ENCODE measurements around the gene HP. TPM values are rescaled to one million over a fixed set of nuclear protein-coding genes. Genes with fewer than 3 reads are reported as not detected.

Gene HP
- total and polyA plus RNA-seq, 2 of the 4 experiments (the other 2 are of a cell fraction): not detected

- Histone ChIP-seq H3K27me3 (ENCODE audit: control insufficient read depth, insufficient read depth, low read length) (no peaks in the 10 kb centered on the region), H3K4ac (ENCODE audit: low read depth, low read length) (no peak overlapping the region), H3K14ac (replicated peaks; ENCODE audit: low read depth, low read length) (no peak overlapping the region), H3K27ac (ENCODE audit: insufficient read depth, low read length) (no peak overlapping the region), H3K18ac (ENCODE audit: low read depth, low read length) (no peak overlapping the region), H2BK5ac (ENCODE audit: low read depth, low read length, poor library complexity, severe bottlenecking) (no peak overlapping the region), H2AFZ (replicated peaks; ENCODE audit: low read length, poor library complexity) (peak overlapping the region; percentile 15), H4K20me1 (ENCODE audit: insufficient read depth, low read length) (no peaks in the 10 kb centered on the region), H3K9me3 (ENCODE audit: control insufficient read depth, insufficient read depth, low read length) (no peaks in the 10 kb centered on the region), H3K9me1 (ENCODE audit: insufficient read depth, low read length) (peaks cover 3% of the 10 kb centered on the region; the same call in 1 of the 2 replicates), H3K79me1 (ENCODE audit: low read depth in 1 of 2, low read length in 2 of 2) (no peaks in the 10 kb centered on the region), H3K36me3 (ENCODE audit: control insufficient read depth, insufficient read depth, low read length) (no peaks in the 10 kb centered on the region), H4K5ac (ENCODE audit: low read depth, low read length) (no peak overlapping the region), H3K9ac (ENCODE audit: low read depth, low read length) (no peak overlapping the region), H3K56ac (ENCODE audit: extremely low read depth, insufficient read depth, low read length) (no peak overlapping the region), H3K4me2 (ENCODE audit: low read depth, low read length) (no peak overlapping the region), H3K4me3 (ENCODE audit: insufficient read depth, low read depth, low read length) (no peak overlapping the region), H4K91ac (ENCODE audit: insufficient read depth, low read depth, low read length) (no peak overlapping the region), H2BK20ac (ENCODE audit: low read depth, low read length) (no peak overlapping the region), H3K23ac (ENCODE audit: low read depth, low read length) (no peak overlapping the region), H2BK15ac (ENCODE audit: low read depth, low read length) (no peak overlapping the region), H4K8ac (ENCODE audit: low read depth in 2 of 2, low read length in 2 of 2) (no peak overlapping the region), H3K4me1 (ENCODE audit: control insufficient read depth, insufficient read depth, low read length) (no peaks in the 10 kb centered on the region), H2AK5ac (ENCODE audit: low read depth, low read length) (no peak overlapping the region), H2AK9ac (replicated peaks; ENCODE audit: low read depth, low read length, poor library complexity) (no peak overlapping the region), H2BK120ac (ENCODE audit: low read depth, low read length) (no peak overlapping the region)
- no TSS peak for BruUV-seq (replicated peaks)
- in situ Hi-C loops (cut with MboI; ENCODE audit: low sequenced_read_pairs): no loop called here
- intact Hi-C loops (cut with micrococcal nuclease): loop anchor here (1.0 kb wide), 1 partner anchor 10 kb away; no protein-coding TSS in a partner anchor
- ATAC-seq (ENCODE audit: low read depth) (peak; percentile 47), DNase-seq (no peak)
- ChIA-PET POLR2A (ENCODE audit: unreplicated experiment) (no interaction called here), CTCF (interaction anchor here (0.7 to 1.9 kb wide), 3 partner anchors 10 to 111 kb away, joined by 3 to 8 read pairs (median 8); partner anchors contain the start of gene HPR)
- dilution Hi-C loops (cut with HindIII; ENCODE audit: low sequenced_read_pairs, unreplicated experiment): no loop called here
- 54% methylated on average over 10 of the region's 12 CpGs; no CpG with 5 or more reads in 1 of the 2 experiments for WGBS, 2 experiments (ENCODE audit: extremely low coverage in 2 of 2, insufficient read length in 1 of 2)
- TF ChIP-seq RFX5 (IDR thresholded peaks at IDR 0.05; ENCODE audit: low read depth, low read length) (no peak), CTCF (conservative IDR thresholded peaks at IDR 0.05; ENCODE audit: low read depth, low read length) (no peak), MXI1 (IDR thresholded peaks at IDR 0.05; ENCODE audit: borderline replicate concordance, low read depth, low read length) (no peak), BHLHE40 (IDR thresholded peaks at IDR 0.05; ENCODE audit: low read depth, low read length) (no peak), MAZ (IDR thresholded peaks at IDR 0.05; ENCODE audit: borderline replicate concordance, low read depth, low read length) (no peak), ELK1 (IDR thresholded peaks at IDR 0.05; ENCODE audit: borderline replicate concordance, low read depth, low read length) (no peak), POLR2A (IDR thresholded peaks at IDR 0.05; ENCODE audit: low read depth, low read length) (no peak), MAFK (IDR thresholded peaks at IDR 0.05; ENCODE audit: low read depth, low read length) (no peak), CHD1 (IDR thresholded peaks at IDR 0.05; ENCODE audit: low read depth, low read length) (no peak), RCOR1 (IDR thresholded peaks at IDR 0.05; ENCODE audit: insufficient replicate concordance, low read length) (no peak), SMC3 (IDR thresholded peaks at IDR 0.05; ENCODE audit: low read depth, low read length) (no peak), NFE2L2 (IDR thresholded peaks at IDR 0.05; ENCODE audit: low read depth, low read length) (no peak), FOS (IDR thresholded peaks at IDR 0.05; ENCODE audit: low read depth, low read length) (no peak), RAD21 (IDR thresholded peaks at IDR 0.05; ENCODE audit: low read length) (no peak), CEBPB (IDR thresholded peaks at IDR 0.05; ENCODE audit: low read depth, low read length) (no peak)
Observed at GRCh38 chr16:72072514-72073342, 18.4 kb downstream of the HP start.

All from IMR-90 (cell line).